ENCODE results near the gene NOS3.

- TF ChIP-seq MAX (IDR thresholded peaks at IDR 0.05; ENCODE audit: low read depth) (no peak), FOXM1 (IDR thresholded peaks at IDR 0.05; ENCODE audit: low read depth) (no peak), FOXJ3 (CRISPR knock-in tag; IDR thresholded peaks at IDR 0.05) (no peak), JUND (IDR thresholded peaks at IDR 0.05) (no peak), RCOR1 (IDR thresholded peaks at IDR 0.05; ENCODE audit: low read length) (no peak), CTCF (IDR thresholded peaks at IDR 0.05) (no peak), EZH2phosphoT487 (IDR thresholded peaks at IDR 0.05; ENCODE audit: borderline replicate concordance, low read depth) (no peak), USF1 (IDR thresholded peaks at IDR 0.05; ENCODE audit: borderline replicate concordance, low read depth) (no peak), MEF2A (IDR thresholded peaks at IDR 0.05; ENCODE audit: borderline replicate concordance, low read depth) (no peak), GABPA (IDR thresholded peaks at IDR 0.05; ENCODE audit: low read depth) (no peak)
Observed at GRCh38 chr7:151011097-151011409, 20.2 kb downstream of the NOS3 start.
